HCT116 (cell line): ENCODE data around the gene CLEC4M. TPM values are rescaled to one million over a fixed set of nuclear protein-coding genes. Genes with fewer than 3 reads are reported as not detected.

Experiments used
- ATAC-seq: fragments of 200-7000 bp; cut with Tn5 transposase; 2 replicates; pipeline ENCODE4 v1.9.1; 2020; ENCODE audit warnings: mild to moderate bottlenecking, moderate library complexity
- BruUV-seq: library from RNA; stranded (reverse); fragments of 400-500 nt; replicated peaks from 2 replicates; lab custom pipeline; 2021; lab: Mats Ljungman, UMichigan
- CTCF ChIA-PET: fragments of 300-600 bp; sonication (Branson Sonifier 250); formaldehyde crosslinking; loops from one replicate; lab custom pipeline; 2021; ENCODE audit warnings: antibody characterized with exemption; lab: Charles Lee
- POLR2A ChIA-PET: fragments of 300-600, 350-600 bp; sonication (Branson Sonifier 250); formaldehyde crosslinking; loops from one replicate; lab custom pipeline; 2021; ENCODE audit warnings: antibody characterized with exemption; lab: Charles Lee
- RAD21 ChIA-PET, 2 experiments: fragments of 300-600 bp; sonication (Branson Sonifier 250); formaldehyde crosslinking; loops; one replicate each; lab custom pipeline; 2023; ENCODE audit warnings: low total read pairs in 2 of 2; ENCODE audit not compliant: uncharacterized antibody in 2 of 2, unreplicated experiment in 2 of 2, low non-redundant PET in 1 of 2; lab: Charles Lee
- DNase-seq: peaks from one replicate; pipeline ENCODE4 v3.0.0-alpha.2; 2010; ENCODE audit warnings: low read depth, low spot score
- H2AFZ ChIP-seq: fragments of 200-600 bp; shearing (Covaris generic), sonication (generic); 2 replicates; pipeline ENCODE4 v1.6.1; 2017; ENCODE audit warnings: low read depth, mixed run types, mixed read lengths, antibody characterized with exemption, low read length; ENCODE audit not compliant: poor library complexity, severe bottlenecking
- H3K27ac ChIP-seq: 2 replicates; pipeline ENCODE4 v1.5.1; 2012; ENCODE audit warnings: low read depth, low read length
- H3K27me3 ChIP-seq: fragments of 200-600 bp; sonication (generic); 2 replicates; pipeline ENCODE4 v1.6.1; 2016; ENCODE audit warnings: mixed run types, low read length, mixed read lengths; ENCODE audit not compliant: insufficient read depth
- H3K36me3 ChIP-seq, 2 experiments: fragments of 200-500 bp in 1 of 2; fragments of 200-600 bp in 1 of 2; sonication (Bioruptor generic) in 1 of 2; sonication (generic) in 1 of 2; 2 replicates each; pipeline versions ENCODE4 v1.5.1 to v1.6.1; 2014 to 2016; ENCODE audit warnings: low read length in 2 of 2, inconsistent platforms in 1 of 2, mixed read lengths in 1 of 2, mixed run types in 1 of 2; ENCODE audit not compliant: insufficient read depth in 2 of 2, control insufficient read depth in 1 of 2
- H3K4me1 ChIP-seq, 2 experiments: fragments of 200-600 bp in 1 of 2; sonication (generic) in 1 of 2; 2 replicates each; pipeline versions ENCODE4 v1.5.1 to v1.6.1; 2012 to 2017; ENCODE audit warnings: low read length in 2 of 2, inconsistent platforms in 1 of 2, mild to moderate bottlenecking in 1 of 2, mixed read lengths in 1 of 2, mixed run types in 1 of 2, moderate library complexity in 1 of 2; ENCODE audit not compliant: insufficient read depth in 2 of 2, control insufficient read depth in 1 of 2
- H3K4me2 ChIP-seq: fragments of 200-600 bp; sonication (generic); 2 replicates; pipeline ENCODE4 v1.6.1; 2017; ENCODE audit warnings: mixed run types, low read length, mixed read lengths
- H3K4me3 ChIP-seq, 2 experiments: fragments of 200-600 bp in 1 of 2; sonication (generic) in 1 of 2; replicated peaks in 1 of 2; 2 replicates each; pipeline ENCODE4 v1.5.1; 2011 to 2016; ENCODE audit warnings: low read length in 2 of 2, control low read depth in 1 of 2, low read depth in 1 of 2, mild to moderate bottlenecking in 1 of 2, mixed read lengths in 1 of 2, mixed run types in 1 of 2
- H3K79me2 ChIP-seq: fragments of 200-600 bp; sonication (generic); 2 replicates; pipeline ENCODE4 v1.6.1; 2017; ENCODE audit warnings: mild to moderate bottlenecking, mixed run types, low read length, moderate library complexity, mixed read lengths; ENCODE audit not compliant: insufficient read depth
- H3K9ac ChIP-seq: fragments of 200-600 bp; sonication (generic); 2 replicates; pipeline ENCODE4 v1.6.1; 2016; ENCODE audit warnings: low read length, mixed read lengths
- H3K9me2 ChIP-seq: fragments of 200-600 bp; sonication (generic), shearing (Covaris generic); 2 replicates; pipeline ENCODE4 v1.6.1; 2017; ENCODE audit warnings: mixed run types, mild to moderate bottlenecking, moderate library complexity; ENCODE audit not compliant: insufficient read depth
- H3K9me3 ChIP-seq, 2 experiments: fragments of 200-500 bp in 1 of 2; fragments of 200-600 bp in 1 of 2; sonication (Bioruptor generic) in 1 of 2; sonication (generic) in 1 of 2; 2 replicates each; pipeline ENCODE4 v1.6.1; 2014 to 2017; ENCODE audit warnings: low read length in 2 of 2, mixed read lengths in 2 of 2, inconsistent platforms in 1 of 2, low read depth in 1 of 2, mild to moderate bottlenecking in 1 of 2, mixed run types in 1 of 2, moderate library complexity in 1 of 2; ENCODE audit not compliant: control insufficient read depth in 1 of 2, insufficient read depth in 1 of 2
- H4K20me1 ChIP-seq: fragments of 200-600 bp; sonication (generic), shearing (Covaris generic); 2 replicates; pipeline ENCODE4 v1.6.1; 2017; ENCODE audit warnings: mixed run types, mild to moderate bottlenecking, moderate library complexity; ENCODE audit not compliant: insufficient read depth
- CBX3 ChIP-seq: IDR thresholded peaks from 2 replicates; pipeline ENCODE4 v1.6.1; 2012; ENCODE audit warnings: low read depth
- CTCF ChIP-seq, 3 experiments: fragments of 200-600 bp in 1 of 3; sonication (generic) in 1 of 3; IDR thresholded peaks in 2 of 3; conservative IDR thresholded peaks in 1 of 3; 2 replicates each; pipeline ENCODE4 v1.5.1; 2012 to 2017; ENCODE audit warnings: low read depth in 2 of 3, low read length in 2 of 3, antibody characterized with exemption in 1 of 3, borderline replicate concordance in 1 of 3, control low read depth in 1 of 3, mild to moderate bottlenecking in 1 of 3, mixed read lengths in 1 of 3, mixed run types in 1 of 3, moderate library complexity in 1 of 3; ENCODE audit not compliant: insufficient read depth in 1 of 3
- EZH2 ChIP-seq: fragments of 200-600 bp; sonication (generic); IDR thresholded peaks from 2 replicates; pipeline ENCODE4 v1.6.1; 2017; ENCODE audit warnings: antibody characterized with exemption, mixed run types
- EZH2phosphoT487 ChIP-seq: fragments of 200-600 bp; IDR thresholded peaks from 2 replicates; pipeline ENCODE4 v1.6.1; 2018; ENCODE audit warnings: antibody characterized with exemption, borderline replicate concordance
- MAX ChIP-seq: IDR thresholded peaks from 2 replicates; pipeline ENCODE4 v1.6.1; 2012
- POLR2A ChIP-seq: IDR thresholded peaks from 2 replicates; pipeline ENCODE4 v1.7.0; 2011; ENCODE audit warnings: borderline replicate concordance; ENCODE audit not compliant: insufficient read depth, insufficient read length; ENCODE audit errors: extremely low read depth
- REST ChIP-seq: IDR thresholded peaks from 2 replicates; pipeline ENCODE4 v1.6.1; 2012; ENCODE audit warnings: low read depth
- SIN3A ChIP-seq: IDR thresholded peaks from 2 replicates; pipeline ENCODE4 v1.6.1; 2012; ENCODE audit warnings: low read depth
- YY1 ChIP-seq: IDR thresholded peaks from 2 replicates; pipeline ENCODE4 v1.6.1; 2011; ENCODE audit warnings: low read length, low read depth, moderate library complexity, mild to moderate bottlenecking; ENCODE audit not compliant: insufficient replicate concordance; ENCODE audit errors: extremely low read depth
- ZBTB33 ChIP-seq: IDR thresholded peaks from 2 replicates; pipeline ENCODE4 v1.6.1; 2011; ENCODE audit warnings: mild to moderate bottlenecking, low read length, moderate library complexity; ENCODE audit not compliant: insufficient replicate concordance; ENCODE audit errors: extremely low read depth
- intact Hi-C: fragments of 100-400 bp; cut with micrococcal nuclease; formaldehyde crosslinking; loops from 2 replicates; pipeline ENCODE4 v1.10.0; 2022
- total RNA-seq: library from RNA; stranded (reverse); gene quantifications from one replicate; pipeline ENCODE4 v1.2.1, GENCODE V29; 2021; ENCODE audit not compliant: unreplicated experiment

CLEC4M gene
- total RNA-seq, 1 experiment from 2014 or later, result not detected

- no peak overlapping the region for H3K9ac ChIP-seq
- no peaks in the 10 kb centered on the region for H3K36me3 ChIP-seq
- TF ChIP-seq REST (no peak), CTCF (IDR thresholded peaks at IDR 0.05 in 2 of 3, conservative IDR thresholded peaks at IDR 0.05 in 1 of 3; ENCODE audit: borderline replicate concordance in 1 of 3, insufficient read depth in 1 of 3, low read depth in 2 of 3, low read length in 2 of 3) (no peak), SIN3A (no peak), POLR2A (no peak), CBX3 (no peak), EZH2 (no peak), EZH2phosphoT487 (no peak), ZBTB33 (no peak), MAX (no peak), YY1 (no peak)
- H3K27me3 ChIP-seq, result no peaks in the 10 kb centered on the region
- no peaks in the 10 kb centered on the region for H3K9me2 ChIP-seq
- DNase-seq, result no peak
- H3K9me3 ChIP-seq, result peaks cover 0 to 7% of the 10 kb centered on the region in 2 experiments; a peak in 1 of 4 replicates
- H3K79me2 ChIP-seq, result no peaks in the 10 kb centered on the region
- RAD21 ChIA-PET, result no interaction called here
- no TSS peak for BruUV-seq
- CTCF ChIA-PET, result no interaction called here
- POLR2A ChIA-PET, result no interaction called here
- H3K27ac ChIP-seq, result no peak overlapping the region
- H3K4me3 ChIP-seq, result no peak overlapping the region
- ATAC-seq, result no peak
- H4K20me1 ChIP-seq, result no peaks in the 10 kb centered on the region
- no peak overlapping the region for H3K4me2 ChIP-seq
- no peaks in the 10 kb centered on the region for H3K4me1 ChIP-seq
- intact Hi-C loops, result no loop called here
- no peak overlapping the region for H2AFZ ChIP-seq
Measured at GRCh38 chr19:7718668-7719067, 44.4 kb upstream of the CLEC4M start.
